Keratinocyte (primary cell): Measurements from ENCODE around the gene ATP11A.

ENCODE experiments used
- CTCF ChIP-seq, 3 experiments: IDR thresholded peaks in 1 of 3; conservative IDR thresholded peaks in 1 of 3; optimal IDR thresholded peaks in 1 of 3; 2 replicates in 2 of 3; 3 replicates in 1 of 3; pipeline versions ENCODE3 to v1.5.1; 2011; ENCODE audit warnings: low read length in 3 of 3, mild to moderate bottlenecking in 3 of 3, moderate library complexity in 2 of 3, control low read depth in 1 of 3, inconsistent platforms in 1 of 3; ENCODE audit not compliant: insufficient read depth in 2 of 3; ENCODE audit errors: extremely low read depth in 1 of 3
- EZH2 ChIP-seq: IDR thresholded peaks from one replicate; pipeline ENCODE4 v1.6.1; 2012; ENCODE audit warnings: inconsistent platforms, mild to moderate bottlenecking, low read length, moderate library complexity

- no peak for TF ChIP-seq EZH2
- TF ChIP-seq CTCF (optimal IDR thresholded peaks at IDR 0.05 in 1 of 3, IDR thresholded peaks at IDR 0.05 in 1 of 3, conservative IDR thresholded peaks at IDR 0.05 in 1 of 3; ENCODE audit: extremely low read depth in 1 of 3, insufficient read depth in 2 of 3, low read length in 3 of 3), result no peak
Observed at GRCh38 chr13:112869202-112870050, 179.6 kb downstream of the ATP11A start.
